ENCODE results near the gene CAMKK2. TPM values are rescaled to one million over a fixed set of nuclear protein-coding genes. Genes with fewer than 3 reads are reported as not detected.
"Not testable (repeated sequence)": the region's sequence is repeated elsewhere in the genome, so short reads cannot be mapped to it uniquely, and the experiment has no call there.

CAMKK2 gene
- total RNA-seq, 1 donor = 14.7 TPM

- H3K4me3 ChIP-seq (ENCODE audit: low read depth, low read length) = no peak overlapping the region
- no peak for DNase-seq (ENCODE audit: low read depth)
- TF ChIP-seq CTCF (IDR thresholded peaks at IDR 0.05; ENCODE audit: insufficient read depth, low read depth, low read length) = no peak
Measured at GRCh38 chr12:121209221-121209620, 87.3 kb downstream of the CAMKK2 start.

- not testable (repeated sequence) for H3K4me3 ChIP-seq (ENCODE audit: low read depth, low read length); DNase-seq (ENCODE audit: low read depth)
Measured at GRCh38 chr12:121208571-121208970, 87.9 kb downstream of the CAMKK2 start.

- no peak for DNase-seq (ENCODE audit: low read depth)
- H3K4me3 ChIP-seq (ENCODE audit: low read depth, low read length) = no peak overlapping the region
- TF ChIP-seq CTCF (IDR thresholded peaks at IDR 0.05; ENCODE audit: insufficient read depth, low read depth, low read length) = no peak
Measured at GRCh38 chr12:121205491-121205890, 91.0 kb downstream of the CAMKK2 start.

- no peak overlapping the region for H3K4me3 ChIP-seq (ENCODE audit: low read depth, low read length)
- no peak for DNase-seq (ENCODE audit: low read depth)
- no peak for TF ChIP-seq CTCF (IDR thresholded peaks at IDR 0.05; ENCODE audit: insufficient read depth, low read depth, low read length)
Measured at GRCh38 chr12:121203482-121203881, 93.0 kb downstream of the CAMKK2 start.

GRCh38 chr12:121202407-121203355 lies 93.8 kb downstream of the CAMKK2 start:
- no peak for TF ChIP-seq CTCF (IDR thresholded peaks at IDR 0.05; ENCODE audit: insufficient read depth, low read depth, low read length)
- DNase-seq (ENCODE audit: low read depth) = no peak
- no peak overlapping the region for H3K4me3 ChIP-seq (ENCODE audit: low read depth, low read length)

- not testable (repeated sequence) for DNase-seq (ENCODE audit: low read depth); H3K4me3 ChIP-seq (ENCODE audit: low read depth, low read length)
Measured at GRCh38 chr12:121201140-121201539, 95.4 kb downstream of the CAMKK2 start.

- no peak for DNase-seq (ENCODE audit: low read depth)
- H3K4me3 ChIP-seq (ENCODE audit: low read depth, low read length) = no peak overlapping the region
- no peak for TF ChIP-seq CTCF (IDR thresholded peaks at IDR 0.05; ENCODE audit: insufficient read depth, low read depth, low read length)
Measured at GRCh38 chr12:121198949-121199348, 97.6 kb downstream of the CAMKK2 start.

- H3K4me3 ChIP-seq (ENCODE audit: low read depth, low read length) = no peak overlapping the region
- no peak for DNase-seq (ENCODE audit: low read depth)
- TF ChIP-seq CTCF (IDR thresholded peaks at IDR 0.05; ENCODE audit: insufficient read depth, low read depth, low read length) = no peak
Measured at GRCh38 chr12:121196902-121197301, 99.6 kb downstream of the CAMKK2 start.

All from fibroblast of villous mesenchyme (primary cell).